Skin of body (tissue), 2 donors: Measurements from ENCODE around the gene EIF4B. TPM values are rescaled to one million over a fixed set of nuclear protein-coding genes. Genes with fewer than 3 reads are reported as not detected.
A peak's percentile ranks its signal among the peaks of the same experiment; 100 is the strongest.

Source experiments
- DNase-seq: peaks from one replicate; lab custom pipeline; 2025; lab: John Stamatoyannopoulos, UW
- total RNA-seq: library from RNA; depleted of rRNA; stranded (reverse); fragments of >200 nt; gene quantifications from one replicate; pipeline ENCODE4 v1.2.3, GENCODE V29; 2014

Gene EIF4B
- total RNA-seq, 1 donor from 2014 or later, result 677 TPM

DNA sequence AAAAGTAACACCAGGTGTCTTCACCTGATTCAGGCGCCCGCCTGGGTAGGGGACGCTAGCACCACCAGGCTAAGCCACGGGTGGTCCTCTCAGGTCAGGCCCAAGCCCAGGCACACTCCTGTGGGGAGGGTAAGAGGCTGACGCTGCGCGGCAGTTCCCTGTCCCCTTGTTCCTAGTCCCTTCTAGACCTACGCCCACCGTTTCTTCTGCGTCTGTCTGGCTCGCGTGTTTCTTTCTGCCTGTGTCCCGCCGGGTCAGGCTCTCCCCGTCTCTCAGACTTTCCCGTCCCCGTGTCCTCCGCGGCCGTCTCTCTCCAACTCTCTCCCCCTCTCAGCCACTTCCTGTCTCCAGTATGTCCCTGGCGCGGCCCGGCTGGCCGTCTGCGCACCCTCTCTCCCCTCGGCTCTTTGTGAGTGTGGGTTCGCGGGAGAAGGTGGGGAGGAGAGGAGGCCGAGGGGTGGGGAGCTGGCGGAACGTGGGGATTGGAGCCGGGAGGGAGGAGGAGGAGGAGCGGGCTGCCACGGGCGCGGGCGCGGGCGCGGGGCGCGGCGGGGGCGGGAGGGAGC, 40.5 kb downstream of the EIF4B start:
- DNase-seq, result peak; percentile 86

DNA sequence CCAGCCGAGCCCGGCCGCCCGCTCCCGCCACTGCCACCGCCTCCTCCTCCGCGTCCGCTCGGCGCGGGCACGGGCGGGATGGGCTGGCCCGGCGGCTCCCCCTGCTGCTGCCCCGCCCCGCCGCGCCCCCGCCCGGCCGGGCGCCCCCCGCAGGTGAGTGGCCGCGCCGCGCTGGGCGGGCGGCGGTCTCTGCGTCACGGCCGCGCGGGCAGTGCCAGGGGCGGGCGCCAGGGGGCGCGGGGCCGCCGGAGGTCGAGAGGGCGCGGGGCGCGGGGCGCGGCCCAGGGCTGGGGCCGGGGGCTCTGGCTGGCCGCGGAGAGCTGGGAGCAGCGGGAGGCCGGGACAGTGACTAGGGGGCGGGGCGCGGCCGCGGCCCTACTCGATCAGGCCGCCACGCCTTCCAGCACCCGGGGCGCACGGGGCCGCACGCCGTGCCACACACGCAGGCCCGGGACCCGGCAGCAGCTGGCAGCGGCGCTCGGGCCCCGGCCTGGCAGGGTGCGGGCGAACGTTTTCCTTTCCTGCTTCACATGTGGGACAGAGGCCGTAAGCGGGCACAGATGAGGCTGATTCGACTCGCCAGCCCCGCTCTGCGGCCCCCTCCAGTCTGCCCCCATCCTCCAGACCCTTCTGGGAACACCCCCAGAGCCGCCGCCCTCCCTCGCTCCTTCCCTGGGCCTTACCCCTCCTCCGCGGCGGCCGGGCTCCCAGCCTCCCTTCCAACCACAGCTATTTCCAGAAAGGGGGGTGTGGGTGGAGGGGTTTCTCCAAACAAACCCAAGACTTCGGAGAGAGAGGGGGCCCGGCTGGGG, 41.2 kb downstream of the EIF4B start:
- DNase-seq, result peak; percentile 83

DNA sequence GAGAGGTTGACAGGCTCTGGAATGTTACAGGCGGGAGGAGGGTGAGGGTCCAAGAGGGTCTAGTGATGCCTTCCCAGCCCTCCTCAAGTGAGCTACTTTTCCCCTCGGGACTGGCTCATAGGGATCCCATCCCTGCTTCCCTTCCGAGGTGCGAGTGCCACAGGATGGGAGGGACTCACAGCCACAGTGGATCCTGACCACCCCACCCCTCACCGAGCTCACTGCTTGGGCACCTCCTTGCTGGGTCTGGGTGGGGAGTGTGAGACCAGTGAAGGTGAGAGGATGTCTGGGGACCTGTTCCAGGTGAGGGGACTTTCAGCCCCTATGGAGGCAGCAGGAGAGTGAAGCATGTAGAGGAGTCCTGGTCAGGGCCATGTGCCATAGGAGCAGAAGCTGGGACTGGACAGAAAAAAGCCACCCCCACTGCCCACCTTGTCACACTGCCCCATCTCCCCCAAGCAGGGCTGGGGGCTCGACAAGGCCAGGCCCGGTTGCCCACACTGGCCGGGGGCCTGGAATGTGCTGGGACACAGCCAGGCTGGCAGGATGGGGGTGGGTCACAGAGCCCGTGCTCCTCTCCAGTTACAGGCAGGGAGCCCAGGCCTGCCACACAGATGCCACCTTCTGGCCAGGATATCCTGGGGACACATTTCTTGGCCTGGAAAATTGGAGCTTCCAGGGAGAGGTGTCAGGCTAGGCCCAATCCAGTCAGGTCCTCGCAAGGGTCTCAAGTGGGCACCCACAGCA, 42.0 kb downstream of the EIF4B start:
- no peak for DNase-seq

DNA sequence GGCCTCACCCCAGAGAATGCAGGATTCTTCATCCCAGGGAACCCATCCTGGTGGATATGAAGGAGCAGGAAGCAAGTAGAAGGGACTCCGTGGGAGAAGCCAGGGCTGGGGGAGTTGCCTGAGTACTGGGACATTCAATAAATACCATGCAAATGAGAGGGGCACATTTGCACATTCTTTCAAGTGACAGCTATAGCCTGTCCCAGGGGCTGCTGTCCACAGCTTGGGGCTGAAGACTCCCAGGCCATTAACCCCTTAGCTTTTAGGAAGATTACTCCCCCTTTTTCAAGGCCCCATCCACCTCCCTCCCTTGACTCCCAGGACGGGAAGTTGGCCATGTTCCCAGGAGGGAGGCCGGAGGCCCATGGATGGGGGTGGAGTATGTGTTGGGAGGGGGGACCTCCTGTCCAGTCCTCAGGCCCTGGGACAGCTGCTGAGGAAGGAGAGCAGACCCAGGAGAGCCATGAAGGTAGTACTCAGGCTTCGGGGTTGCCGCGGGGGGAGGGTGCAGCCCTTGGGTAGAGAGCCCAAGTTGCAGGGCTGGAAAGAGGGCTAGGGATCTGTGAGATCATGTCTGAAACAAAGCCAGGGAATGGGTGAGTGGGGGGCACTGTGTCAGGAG, 42.6 kb downstream of the EIF4B start:
- peak; percentile 81 for DNase-seq

DNA sequence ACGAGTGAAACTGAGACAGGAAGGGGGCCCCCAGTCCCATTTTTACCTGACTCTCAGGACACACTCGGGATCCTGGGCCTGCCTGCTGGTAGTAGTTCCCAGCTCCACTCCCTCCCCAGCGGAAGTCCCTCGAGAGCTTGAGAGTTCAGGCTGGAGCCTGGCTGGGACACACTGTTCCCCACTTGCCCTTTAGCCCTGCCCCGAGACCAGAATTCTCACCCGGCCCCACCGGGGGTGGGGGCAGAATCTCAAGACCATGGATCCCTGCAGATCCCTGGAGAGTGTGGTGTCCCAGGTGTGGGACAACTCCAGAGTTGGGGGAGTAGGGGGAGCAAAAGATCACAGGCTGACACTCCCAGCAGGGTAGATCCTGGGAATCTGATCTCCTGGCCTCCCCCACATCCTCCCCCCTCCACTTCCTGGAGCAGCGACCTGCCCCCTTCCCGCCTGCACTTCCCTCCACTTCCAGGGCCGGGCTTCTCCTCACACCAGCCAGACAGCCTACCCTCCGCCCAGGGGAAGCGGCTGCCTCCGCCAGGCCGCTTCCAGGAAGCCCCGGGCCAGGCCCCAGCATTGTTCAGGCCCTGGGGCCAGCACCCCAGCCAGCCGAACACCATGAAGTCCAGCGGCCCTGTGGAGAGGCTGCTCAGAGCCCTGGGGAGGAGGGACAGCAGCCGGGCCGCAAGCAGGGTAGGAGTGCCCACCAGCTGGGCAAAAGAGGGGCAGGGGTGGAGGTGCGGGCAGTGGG, 43.5 kb downstream of the EIF4B start, which contains the start of gene TNS2:
Gene TNS2, plus strand, starts transcription at position 495 of the 748 bp plus-strand sequence. Its CDS starts 121 bp downstream, at position 616.
- peak; percentile 29 for DNase-seq

DNA sequence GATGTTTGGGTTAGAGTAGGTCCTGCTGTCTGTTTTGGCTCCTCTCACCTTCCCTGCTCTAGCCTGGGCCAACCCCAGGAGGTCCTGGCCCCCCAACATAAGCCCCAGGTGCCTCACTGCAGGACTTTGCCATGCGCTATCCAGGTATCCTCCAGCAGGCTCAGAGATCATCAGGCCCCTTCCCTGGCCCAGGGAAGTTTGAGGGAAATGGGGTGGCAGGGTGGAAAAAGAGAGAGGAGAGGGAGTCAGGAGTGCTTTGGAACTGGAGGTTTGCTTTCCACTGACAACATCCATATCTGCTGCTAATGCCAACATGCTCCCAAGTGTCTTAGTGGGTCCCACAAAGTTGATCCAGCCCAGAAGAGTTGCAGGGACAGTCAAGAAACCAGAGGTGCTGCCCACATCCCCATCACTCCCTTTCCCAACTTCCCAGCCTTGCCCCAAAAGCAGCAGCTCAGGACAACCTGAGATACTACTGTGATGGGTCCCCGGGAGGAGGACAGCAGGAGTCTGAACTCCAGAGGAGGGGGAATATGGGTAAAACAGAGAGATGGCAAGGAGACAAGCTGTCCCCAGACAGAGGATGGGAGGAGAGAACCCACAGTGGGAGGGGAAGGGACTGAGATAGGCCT, 44.3 kb downstream of the EIF4B start:
- no peak for DNase-seq

DNA sequence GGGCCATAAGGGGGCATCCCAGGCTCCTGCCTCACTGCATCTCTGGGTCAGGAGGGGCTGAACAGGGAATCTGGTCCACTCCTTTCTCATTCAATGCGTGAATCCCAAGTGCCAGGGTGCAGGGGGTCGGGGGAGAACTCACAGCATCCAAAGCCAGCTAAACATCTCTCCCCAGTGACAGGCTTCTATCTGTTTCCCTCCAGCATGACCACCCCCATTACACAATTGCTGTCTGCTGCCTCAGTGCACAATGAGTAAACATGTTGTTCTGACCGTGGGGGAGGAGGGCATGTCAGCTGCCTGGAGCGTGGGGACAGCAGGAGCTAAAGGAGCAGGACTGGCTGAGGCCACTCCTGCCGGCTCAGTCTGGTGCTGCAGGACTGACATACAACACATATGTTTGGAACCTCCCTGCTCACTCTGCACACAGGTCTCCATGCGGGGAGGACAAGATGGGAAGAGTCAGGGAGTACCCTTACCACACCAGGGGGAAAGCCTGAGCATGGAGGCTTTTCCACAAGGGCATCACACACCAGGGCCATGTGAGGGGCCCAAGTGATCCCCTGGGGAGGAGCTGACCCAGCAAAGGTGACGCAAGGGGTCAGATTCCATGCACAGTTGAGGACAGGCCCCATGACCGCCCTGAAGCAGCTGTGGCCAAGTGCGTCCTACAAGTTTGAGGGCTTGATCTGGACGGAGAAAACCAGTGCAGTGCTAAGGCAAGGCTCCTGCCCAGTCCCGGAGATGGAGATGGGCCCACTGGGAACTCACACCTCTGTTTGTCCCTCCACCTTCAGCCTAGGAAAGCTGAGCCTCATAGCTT, 45.0 kb downstream of the EIF4B start:
- no peak for DNase-seq

DNA sequence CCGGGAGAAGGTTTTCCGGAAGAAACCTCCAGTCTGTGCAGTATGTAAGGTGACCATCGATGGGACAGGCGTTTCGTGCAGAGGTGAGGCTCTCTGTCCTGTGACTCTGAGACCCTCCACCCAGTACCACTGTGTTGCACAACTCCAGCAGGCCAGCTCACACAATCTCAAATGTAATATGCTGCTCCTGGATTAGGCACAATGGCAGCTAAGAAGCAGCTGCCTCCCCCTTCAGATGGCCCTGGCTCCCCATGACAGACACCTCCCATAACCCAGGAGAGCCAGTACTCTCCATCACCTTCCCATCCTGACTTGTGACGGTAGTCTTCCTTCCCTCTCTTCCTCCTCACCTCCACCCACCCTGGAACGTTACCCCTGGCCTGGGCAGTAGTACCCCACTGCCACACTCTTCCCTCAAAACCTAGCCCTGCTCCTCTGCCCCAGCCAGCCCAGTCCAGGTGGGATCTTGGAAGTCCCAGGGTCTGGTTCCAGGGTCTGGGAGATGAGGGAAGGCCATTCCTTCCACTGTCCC, 45.7 kb downstream of the EIF4B start:
- no peak for DNase-seq

DNA sequence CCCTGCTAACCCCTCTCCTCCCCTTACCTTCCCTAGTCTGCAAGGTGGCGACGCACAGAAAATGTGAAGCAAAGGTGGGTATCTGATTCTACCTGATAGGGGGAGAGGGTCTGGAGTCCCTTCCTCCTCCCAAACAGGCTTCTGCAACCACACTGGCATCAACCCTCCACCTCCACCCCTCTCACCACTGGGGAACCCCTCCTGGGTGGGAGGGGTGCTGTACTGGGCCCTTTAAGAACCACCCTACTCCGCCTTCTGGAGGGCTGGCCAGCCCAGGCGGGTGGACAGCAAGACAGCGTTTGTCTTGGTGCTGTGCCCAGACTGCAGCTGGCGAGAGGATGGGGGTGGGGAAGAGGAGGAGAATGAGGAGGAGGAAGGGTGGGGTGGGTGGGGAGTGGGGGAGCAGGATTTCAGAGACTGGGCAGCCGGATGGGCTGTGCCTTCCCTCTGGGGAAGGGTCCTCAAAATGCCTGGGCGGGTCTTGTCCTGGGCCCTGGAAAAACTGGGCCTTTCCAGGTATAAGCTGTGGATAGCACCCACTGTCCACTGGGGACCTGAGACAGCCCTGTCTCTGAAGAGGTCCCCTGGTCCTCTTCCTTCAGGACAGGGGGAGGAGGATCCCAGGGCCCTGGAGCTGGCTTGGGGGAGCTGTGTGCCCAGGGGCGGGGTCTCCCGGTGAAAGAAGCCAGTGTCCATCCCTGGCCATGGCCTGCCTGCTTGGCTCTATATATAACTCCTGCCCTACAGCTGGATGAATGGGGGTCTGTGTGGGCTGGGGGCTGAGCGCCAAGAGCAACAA, 46.4 kb downstream of the EIF4B start:
- DNase-seq, result peak; percentile 66

DNA sequence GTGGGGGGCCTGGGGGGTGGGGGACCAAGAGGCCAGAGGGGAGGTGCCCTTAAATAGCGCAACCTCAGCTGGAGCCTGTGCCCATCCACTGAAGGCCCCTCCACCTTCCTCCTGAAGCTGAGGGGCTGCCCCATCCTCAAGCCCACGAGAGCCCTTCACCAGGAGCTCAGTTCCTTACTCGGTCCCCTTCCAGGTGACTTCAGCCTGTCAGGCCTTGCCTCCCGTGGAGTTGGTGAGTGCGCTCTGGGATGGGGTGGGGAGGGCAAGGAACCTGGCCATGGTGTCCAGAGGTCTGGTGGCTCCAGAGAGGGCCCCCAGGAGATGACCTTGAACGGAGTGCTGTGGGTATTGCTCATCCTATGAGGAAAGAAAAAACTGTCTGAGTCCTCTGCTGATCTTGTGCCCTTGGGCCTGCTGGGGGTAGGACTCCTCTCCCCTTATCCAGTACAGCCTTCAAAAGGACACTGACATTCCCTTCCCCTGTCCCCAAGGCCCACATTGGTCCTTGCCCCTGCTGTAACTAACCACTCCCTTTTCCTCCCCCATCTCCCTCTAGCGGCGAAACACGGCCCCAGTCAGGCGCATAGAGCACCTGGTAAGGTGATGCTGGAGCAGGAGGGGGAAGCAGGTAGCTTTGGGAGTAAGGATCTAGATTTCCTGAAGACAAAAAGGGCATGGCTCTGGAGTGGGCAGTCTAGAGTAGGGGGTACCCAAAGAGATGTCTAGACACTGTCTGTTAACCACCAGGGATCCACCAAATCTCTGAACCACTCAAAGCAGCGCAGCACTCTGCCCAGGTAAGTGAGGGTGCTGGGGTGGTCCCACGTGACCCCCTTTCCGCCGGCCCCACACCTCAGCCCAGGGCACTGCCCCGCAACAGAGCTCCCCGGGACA, 47.2 kb downstream of the EIF4B start:
- DNase-seq, result no peak

DNA sequence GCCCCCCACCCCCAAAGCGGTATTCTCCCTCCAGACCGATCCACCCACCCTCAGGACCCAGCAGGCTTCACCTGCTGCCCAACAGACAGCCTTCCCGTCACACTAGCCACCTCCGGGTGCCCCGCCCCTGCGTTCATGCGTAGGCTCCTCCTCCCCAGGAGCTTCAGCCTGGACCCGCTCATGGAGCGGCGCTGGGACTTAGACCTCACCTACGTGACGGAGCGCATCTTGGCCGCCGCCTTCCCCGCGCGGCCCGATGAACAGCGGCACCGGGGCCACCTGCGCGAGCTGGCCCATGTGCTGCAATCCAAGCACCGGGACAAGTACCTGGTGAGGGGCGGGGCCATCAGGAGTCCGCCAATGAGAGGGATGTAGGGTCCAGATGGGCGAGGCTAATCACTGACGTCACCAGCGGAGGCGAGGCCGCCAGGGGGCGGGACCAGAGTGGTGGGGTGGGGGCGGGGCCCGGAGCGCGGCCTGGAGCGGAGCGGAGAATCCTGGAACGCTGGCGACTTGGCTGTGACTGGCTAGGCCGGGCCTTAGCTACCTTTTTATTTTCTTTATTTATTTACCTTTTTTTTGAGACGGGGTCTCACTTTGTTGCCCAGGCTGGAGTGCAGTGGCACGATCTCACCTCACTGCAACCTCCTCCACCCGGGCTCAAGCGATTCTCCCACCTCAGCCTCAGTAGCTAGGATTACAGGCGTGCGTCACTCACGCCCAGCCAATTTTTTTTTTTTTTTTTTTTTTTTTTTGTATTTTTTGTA, 48.0 kb downstream of the EIF4B start:
- peak; percentile 89 for DNase-seq

DNA sequence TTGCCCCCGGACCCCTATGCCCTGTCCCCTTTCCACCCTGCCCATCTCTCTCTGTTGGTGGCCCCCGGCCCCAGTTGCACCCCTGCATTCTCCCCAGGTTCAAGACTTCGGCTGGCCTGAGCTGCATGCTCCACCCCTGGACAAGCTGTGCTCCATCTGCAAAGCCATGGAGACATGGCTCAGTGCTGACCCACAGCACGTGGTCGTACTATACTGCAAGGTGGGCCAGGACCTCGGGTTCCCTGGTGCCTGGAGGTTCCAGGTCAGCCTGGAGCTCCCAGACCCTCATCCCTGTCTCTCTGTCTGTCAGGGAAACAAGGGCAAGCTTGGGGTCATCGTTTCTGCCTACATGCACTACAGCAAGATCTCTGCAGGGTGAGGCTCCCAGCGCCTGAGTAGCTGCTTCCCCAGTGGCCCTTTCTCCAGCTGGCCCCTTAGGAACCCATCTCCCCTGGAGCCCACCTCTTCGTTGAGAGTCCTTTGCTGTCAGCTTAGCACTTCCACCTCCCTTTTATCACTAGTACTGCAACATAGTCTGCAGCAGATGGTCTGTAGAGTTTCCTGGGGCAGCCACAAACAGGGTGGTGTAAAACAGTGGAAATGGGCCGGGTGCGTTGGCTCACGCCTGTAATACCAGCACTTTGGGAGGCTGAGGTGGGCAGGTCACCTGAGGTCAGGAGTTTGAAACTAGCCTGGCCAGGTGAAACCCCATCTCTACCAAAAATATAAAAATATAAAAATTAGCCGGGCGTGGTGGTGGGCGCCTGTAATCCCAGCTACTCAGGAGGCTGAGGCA, 49.4 kb downstream of the EIF4B start:
- DNase-seq, result no peak

DNA sequence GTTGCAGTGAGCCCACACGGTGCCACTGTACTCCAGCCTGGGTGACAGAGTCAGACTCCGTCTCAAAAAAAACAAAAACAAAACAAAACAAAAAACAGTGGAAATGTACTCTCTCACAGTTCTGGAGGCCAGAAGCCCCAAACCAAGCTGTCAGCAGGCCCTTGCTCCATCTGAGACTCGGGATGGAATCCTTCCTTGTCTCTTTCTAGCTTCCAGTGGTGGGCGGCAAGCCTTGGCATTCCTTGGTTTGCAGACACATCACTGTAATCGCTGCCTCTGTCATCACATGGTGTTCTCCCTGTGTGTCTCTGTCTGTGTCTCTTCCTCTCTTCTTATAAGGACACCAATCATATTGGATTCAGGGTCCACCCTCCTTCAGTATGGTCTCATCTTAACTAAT, 50.0 kb downstream of the EIF4B start:
- DNase-seq, result no peak

DNA sequence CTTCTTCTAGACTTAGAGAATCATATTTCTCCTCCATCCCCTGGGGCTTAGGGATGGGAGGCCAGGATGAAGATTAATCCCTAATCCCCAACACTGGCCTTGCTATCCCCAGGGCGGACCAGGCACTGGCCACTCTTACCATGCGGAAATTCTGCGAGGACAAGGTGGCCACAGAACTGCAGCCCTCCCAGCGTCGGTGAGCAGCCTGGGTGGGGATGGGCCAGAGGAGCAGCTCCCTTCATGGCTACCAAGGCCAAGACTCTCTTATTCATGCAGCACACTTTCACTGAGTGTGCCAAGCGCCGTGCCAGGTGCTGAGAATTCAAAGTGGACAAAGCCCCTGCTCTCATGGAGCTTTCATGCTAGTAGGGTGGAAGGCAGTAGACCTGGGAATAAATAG, 50.6 kb downstream of the EIF4B start:
- no peak for DNase-seq

DNA sequence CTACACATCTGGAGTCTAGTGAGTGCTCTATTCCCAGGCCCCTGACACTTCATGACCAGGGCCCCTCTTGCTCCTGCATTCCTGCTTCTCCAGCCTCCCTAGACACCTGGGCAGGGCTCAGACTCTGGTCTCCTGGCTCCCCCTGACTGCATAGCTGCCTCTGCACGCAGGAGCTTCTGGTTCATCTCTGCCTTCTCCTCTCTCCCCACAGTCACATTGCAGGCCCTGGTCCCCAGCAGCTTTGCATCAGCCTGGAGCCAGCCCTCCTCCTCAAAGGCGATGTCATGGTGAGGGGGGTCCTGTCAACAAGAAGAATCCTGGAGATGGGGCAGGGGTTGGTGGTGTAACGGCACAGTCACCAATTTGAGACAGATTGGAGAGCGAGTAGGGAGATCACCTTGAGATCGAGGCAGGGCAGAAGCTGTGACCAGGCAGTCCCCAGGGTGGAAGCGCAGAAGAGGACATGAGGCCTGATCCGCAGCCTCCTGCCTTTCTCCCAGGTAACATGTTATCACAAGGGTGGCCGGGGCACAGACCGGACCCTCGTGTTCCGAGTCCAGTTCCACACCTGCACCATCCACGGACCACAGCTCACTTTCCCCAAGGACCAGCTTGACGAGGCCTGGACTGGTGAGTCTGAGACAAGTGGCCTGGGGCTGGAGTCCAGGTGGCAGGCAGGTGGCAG, 51.7 kb downstream of the EIF4B start:
- DNase-seq, result no peak
